HG03045 (cell line): ENCODE results near the gene NRG3.

Experiments used
- ATAC-seq: cut with Tn5 transposase; IDR thresholded peaks from one replicate; pipeline ENCODE4 v1.9.1; 2021; ENCODE audit warnings: mild to moderate bottlenecking, moderate library complexity; ENCODE audit not compliant: unreplicated experiment

NRG3 gene

GRCh38 chr10:82361256-82361655 is 486.3 kb downstream of the NRG3 start:
- ATAC-seq: no peak

GRCh38 chr10:82377608-82378007 is 502.6 kb downstream of the NRG3 start:
- no peak for ATAC-seq

GRCh38 chr10:82378146-82378545 is 503.2 kb downstream of the NRG3 start:
- no peak for ATAC-seq

- ATAC-seq: no peak
Measured at GRCh38 chr10:82383350-82383749, 508.4 kb downstream of the NRG3 start.

- no peak for ATAC-seq
Measured at GRCh38 chr10:82390866-82391658, 516.1 kb downstream of the NRG3 start.

- no peak for ATAC-seq
Measured at GRCh38 chr10:82391971-82392370, 517.0 kb downstream of the NRG3 start.

- ATAC-seq: no peak
Measured at GRCh38 chr10:82392533-82392932, 517.5 kb downstream of the NRG3 start.

- no peak for ATAC-seq
Measured at GRCh38 chr10:82394122-82394521, 519.1 kb downstream of the NRG3 start.

GRCh38 chr10:82394987-82395386 is 520.0 kb downstream of the NRG3 start:
- no peak for ATAC-seq

GRCh38 chr10:82396886-82397285 is 521.9 kb downstream of the NRG3 start:
- ATAC-seq: no peak

- no peak for ATAC-seq
Measured at GRCh38 chr10:82397854-82398253, 522.9 kb downstream of the NRG3 start.

GRCh38 chr10:82399850-82400249 is 524.9 kb downstream of the NRG3 start:
- ATAC-seq: no peak

GRCh38 chr10:82400841-82401240 is 525.8 kb downstream of the NRG3 start:
- no peak for ATAC-seq

GRCh38 chr10:82402906-82403401 is 528.0 kb downstream of the NRG3 start:
- ATAC-seq: no peak

GRCh38 chr10:82409671-82410070 is 534.7 kb downstream of the NRG3 start:
- ATAC-seq: no peak

- ATAC-seq: no peak
Measured at GRCh38 chr10:82411416-82411815, 536.4 kb downstream of the NRG3 start.

GRCh38 chr10:82420001-82420400 is 545.0 kb downstream of the NRG3 start:
- ATAC-seq: no peak

- no peak for ATAC-seq
Measured at GRCh38 chr10:82429302-82429701, 554.3 kb downstream of the NRG3 start.

GRCh38 chr10:82438277-82438676 is 563.3 kb downstream of the NRG3 start:
- ATAC-seq: no peak

- no peak for ATAC-seq
Measured at GRCh38 chr10:82440775-82441174, 565.8 kb downstream of the NRG3 start.

GRCh38 chr10:82452046-82452445 is 577.1 kb downstream of the NRG3 start:
- no peak for ATAC-seq

GRCh38 chr10:82452676-82453075 is 577.7 kb downstream of the NRG3 start:
- ATAC-seq: no peak
